ENCODE results near the gene SELPLG. TPM values are rescaled to one million over a fixed set of nuclear protein-coding genes. Genes with fewer than 3 reads are reported as not detected.

The SELPLG gene
- total RNA-seq, 2 donors from 2014 or later, result 2.6 to 5.3 TPM

- DNase-seq (ENCODE audit: low spot score), result no peak
- no peaks in the 10 kb centered on the region for H3K4me1 ChIP-seq (replicated peaks)
- intact Hi-C loops (cut with DNase I), result loop anchor here (10.0 kb wide), 1 partner anchor 448 kb away; the partner anchor contains the start of genes ALKBH2 and UNG
- WGBS, result 47% methylated on average over 10 of the region's 10 CpGs
- H3K4me3 ChIP-seq, result no peak overlapping the region
- H3K27ac ChIP-seq, result no peak overlapping the region
- no peaks in the 10 kb centered on the region for H3K27me3 ChIP-seq (replicated peaks; ENCODE audit: insufficient read depth)
- no peaks in the 10 kb centered on the region for H3K9me3 ChIP-seq
- no peaks in the 10 kb centered on the region for H3K36me3 ChIP-seq
- TF ChIP-seq POLR2AphosphoS5 (IDR thresholded peaks at IDR 0.05) (no peak), CTCF (IDR thresholded peaks at IDR 0.05) (no peak), POLR2A (IDR thresholded peaks at IDR 0.05) (no peak)
Measured at GRCh38 chr12:108646600-108647579, 13.2 kb upstream of the SELPLG start.

GRCh38 chr12:108645686-108646599, 12.2 kb upstream of the SELPLG start:
- no peak for TF ChIP-seq POLR2A (IDR thresholded peaks at IDR 0.05)
- no peak for TF ChIP-seq POLR2AphosphoS5 (IDR thresholded peaks at IDR 0.05)
- TF ChIP-seq CTCF (IDR thresholded peaks at IDR 0.05), result no peak
- H3K36me3 ChIP-seq, result no peaks in the 10 kb centered on the region
- no peak overlapping the region for H3K27ac ChIP-seq
- intact Hi-C loops (cut with DNase I), result loop anchor here (10.0 kb wide), 1 partner anchor 449 kb away; the partner anchor contains the start of genes ALKBH2 and UNG
- H3K9me3 ChIP-seq, result no peaks in the 10 kb centered on the region
- no peaks in the 10 kb centered on the region for H3K4me1 ChIP-seq (replicated peaks)
- no peak for DNase-seq (ENCODE audit: low spot score)
- 84% methylated on average over 15 of the region's 15 CpGs for WGBS
- H3K4me3 ChIP-seq, result no peak overlapping the region
- no peaks in the 10 kb centered on the region for H3K27me3 ChIP-seq (replicated peaks; ENCODE audit: insufficient read depth)

- Histone ChIP-seq H3K4me3 (no peak overlapping the region), H3K4me1 (replicated peaks) (no peaks in the 10 kb centered on the region), H3K36me3 (no peaks in the 10 kb centered on the region), H3K9me3 (no peaks in the 10 kb centered on the region), H3K27ac (no peak overlapping the region), H3K27me3 (replicated peaks; ENCODE audit: insufficient read depth) (no peaks in the 10 kb centered on the region)
- TF ChIP-seq POLR2AphosphoS5 (IDR thresholded peaks at IDR 0.05) (no peak), CTCF (IDR thresholded peaks at IDR 0.05) (no peak), POLR2A (IDR thresholded peaks at IDR 0.05) (no peak)
- intact Hi-C loops (cut with DNase I), result loop anchor here (10.0 kb wide), 1 partner anchor 450 kb away; the partner anchor contains the start of genes ALKBH2 and UNG
- DNase-seq (ENCODE audit: low spot score), result no peak
- 85% methylated on average over 7 of the region's 7 CpGs for WGBS
Measured at GRCh38 chr12:108644811-108645120, 11.1 kb upstream of the SELPLG start.

- Histone ChIP-seq H3K27ac (no peak overlapping the region), H3K4me1 (replicated peaks) (no peaks in the 10 kb centered on the region), H3K9me3 (no peaks in the 10 kb centered on the region), H3K27me3 (replicated peaks; ENCODE audit: insufficient read depth) (no peaks in the 10 kb centered on the region), H3K4me3 (no peak overlapping the region), H3K36me3 (no peaks in the 10 kb centered on the region)
- 74% methylated on average over 18 of the region's 18 CpGs for WGBS
- no peak for DNase-seq (ENCODE audit: low spot score)
- intact Hi-C loops (cut with DNase I), result loop anchor here (10.0 kb wide), 1 partner anchor 451 kb away; the partner anchor contains the start of genes ALKBH2 and UNG
- TF ChIP-seq POLR2AphosphoS5 (IDR thresholded peaks at IDR 0.05) (no peak), POLR2A (IDR thresholded peaks at IDR 0.05) (no peak), CTCF (IDR thresholded peaks at IDR 0.05) (no peak)
Measured at GRCh38 chr12:108643941-108644810, 10.5 kb upstream of the SELPLG start.

Data from prostate gland (tissue), 2 donors.